ENCODE data around the gene LRMDA.

DNA sequence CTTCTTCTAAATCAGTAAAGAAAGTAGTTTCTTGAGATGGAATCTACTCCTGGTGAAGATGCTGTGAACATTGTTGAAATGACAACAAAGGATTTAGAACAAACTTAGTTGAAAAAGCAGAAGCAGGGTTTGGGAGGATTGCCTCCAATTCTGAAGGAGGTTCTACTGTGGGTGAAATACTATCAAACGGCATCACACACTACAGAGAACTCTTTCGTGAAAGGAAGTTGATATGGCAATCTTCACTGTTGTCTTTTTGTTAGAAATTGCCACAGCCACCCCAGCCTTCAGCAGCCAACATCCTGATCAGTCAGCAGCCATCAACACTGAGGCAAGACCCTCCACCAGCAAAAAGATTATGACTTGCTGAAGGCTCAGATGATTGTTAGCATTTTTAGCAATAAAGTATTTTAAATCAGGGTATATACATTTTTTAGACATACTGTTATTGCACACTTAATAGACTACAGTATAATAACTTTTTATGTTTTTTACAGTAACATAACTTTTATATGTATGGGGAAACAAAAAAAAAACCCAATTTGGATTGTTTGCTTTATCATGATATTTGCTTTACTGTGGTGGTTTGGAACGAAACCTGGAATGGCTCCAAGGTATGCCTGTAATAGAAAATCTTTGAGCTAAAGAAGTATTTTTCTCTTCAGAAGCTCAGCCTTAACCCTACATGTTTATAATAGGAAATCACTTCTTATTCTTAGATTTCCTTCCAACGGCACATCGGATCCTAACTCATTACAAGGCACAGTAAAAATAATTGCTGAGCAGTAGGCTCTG lies 257.3 kb downstream of the LRMDA start:
- TF ChIP-seq, protein P1, sequence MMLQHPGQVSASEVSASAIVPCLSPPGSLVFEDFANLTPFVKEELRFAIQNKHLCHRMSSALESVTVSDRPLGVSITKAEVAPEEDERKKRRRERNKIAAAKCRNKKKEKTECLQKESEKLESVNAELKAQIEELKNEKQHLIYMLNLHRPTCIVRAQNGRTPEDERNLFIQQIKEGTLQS (IDR thresholded peaks at IDR 0.05), result no peak
- TF ChIP-seq, protein P2, sequence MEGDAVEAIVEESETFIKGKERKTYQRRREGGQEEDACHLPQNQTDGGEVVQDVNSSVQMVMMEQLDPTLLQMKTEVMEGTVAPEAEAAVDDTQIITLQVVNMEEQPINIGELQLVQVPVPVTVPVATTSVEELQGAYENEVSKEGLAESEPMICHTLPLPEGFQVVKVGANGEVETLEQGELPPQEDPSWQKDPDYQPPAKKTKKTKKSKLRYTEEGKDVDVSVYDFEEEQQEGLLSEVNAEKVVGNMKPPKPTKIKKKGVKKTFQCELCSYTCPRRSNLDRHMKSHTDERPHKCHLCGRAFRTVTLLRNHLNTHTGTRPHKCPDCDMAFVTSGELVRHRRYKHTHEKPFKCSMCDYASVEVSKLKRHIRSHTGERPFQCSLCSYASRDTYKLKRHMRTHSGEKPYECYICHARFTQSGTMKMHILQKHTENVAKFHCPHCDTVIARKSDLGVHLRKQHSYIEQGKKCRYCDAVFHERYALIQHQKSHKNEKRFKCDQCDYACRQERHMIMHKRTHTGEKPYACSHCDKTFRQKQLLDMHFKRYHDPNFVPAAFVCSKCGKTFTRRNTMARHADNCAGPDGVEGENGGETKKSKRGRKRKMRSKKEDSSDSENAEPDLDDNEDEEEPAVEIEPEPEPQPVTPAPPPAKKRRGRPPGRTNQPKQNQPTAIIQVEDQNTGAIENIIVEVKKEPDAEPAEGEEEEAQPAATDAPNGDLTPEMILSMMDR (IDR thresholded peaks at IDR 0.05 in 2 of 3, conservative IDR thresholded peaks at IDR 0.05 in 1 of 3; ENCODE audit: borderline replicate concordance in 1 of 3, insufficient read depth in 1 of 3, low read depth in 2 of 3, low read length in 2 of 3), result no peak
- TF ChIP-seq EZH2 (IDR thresholded peaks at IDR 0.05) (no peak), POLR2AphosphoS5 (IDR thresholded peaks at IDR 0.05; ENCODE audit: low read depth, low read length) (no peak), YY1 (IDR thresholded peaks at IDR 0.05; ENCODE audit: extremely low read depth, insufficient replicate concordance, low read depth, low read length) (no peak), POLR2A (IDR thresholded peaks at IDR 0.05; ENCODE audit: borderline replicate concordance, extremely low read depth, insufficient read depth, insufficient read length) (no peak)
- TF ChIP-seq, protein P3, sequence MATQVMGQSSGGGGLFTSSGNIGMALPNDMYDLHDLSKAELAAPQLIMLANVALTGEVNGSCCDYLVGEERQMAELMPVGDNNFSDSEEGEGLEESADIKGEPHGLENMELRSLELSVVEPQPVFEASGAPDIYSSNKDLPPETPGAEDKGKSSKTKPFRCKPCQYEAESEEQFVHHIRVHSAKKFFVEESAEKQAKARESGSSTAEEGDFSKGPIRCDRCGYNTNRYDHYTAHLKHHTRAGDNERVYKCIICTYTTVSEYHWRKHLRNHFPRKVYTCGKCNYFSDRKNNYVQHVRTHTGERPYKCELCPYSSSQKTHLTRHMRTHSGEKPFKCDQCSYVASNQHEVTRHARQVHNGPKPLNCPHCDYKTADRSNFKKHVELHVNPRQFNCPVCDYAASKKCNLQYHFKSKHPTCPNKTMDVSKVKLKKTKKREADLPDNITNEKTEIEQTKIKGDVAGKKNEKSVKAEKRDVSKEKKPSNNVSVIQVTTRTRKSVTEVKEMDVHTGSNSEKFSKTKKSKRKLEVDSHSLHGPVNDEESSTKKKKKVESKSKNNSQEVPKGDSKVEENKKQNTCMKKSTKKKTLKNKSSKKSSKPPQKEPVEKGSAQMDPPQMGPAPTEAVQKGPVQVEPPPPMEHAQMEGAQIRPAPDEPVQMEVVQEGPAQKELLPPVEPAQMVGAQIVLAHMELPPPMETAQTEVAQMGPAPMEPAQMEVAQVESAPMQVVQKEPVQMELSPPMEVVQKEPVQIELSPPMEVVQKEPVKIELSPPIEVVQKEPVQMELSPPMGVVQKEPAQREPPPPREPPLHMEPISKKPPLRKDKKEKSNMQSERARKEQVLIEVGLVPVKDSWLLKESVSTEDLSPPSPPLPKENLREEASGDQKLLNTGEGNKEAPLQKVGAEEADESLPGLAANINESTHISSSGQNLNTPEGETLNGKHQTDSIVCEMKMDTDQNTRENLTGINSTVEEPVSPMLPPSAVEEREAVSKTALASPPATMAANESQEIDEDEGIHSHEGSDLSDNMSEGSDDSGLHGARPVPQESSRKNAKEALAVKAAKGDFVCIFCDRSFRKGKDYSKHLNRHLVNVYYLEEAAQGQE (IDR thresholded peaks at IDR 0.05; ENCODE audit: low read depth), result no peak

All from HCT116 (cell line).